Measurements from ENCODE around the gene FUT1.
"Not testable (repeated sequence)": the region's sequence is repeated elsewhere in the genome, so short reads cannot be mapped to it uniquely, and the experiment has no call there.

FUT1 gene

GRCh38 chr19:48740164-48740972 lies 12.1 kb downstream of the FUT1 start, which contains the start of gene RASIP1:
TSS of gene RASIP1 (minus strand) at chr19:48740610. CDS start at chr19:48740282, 328 bp downstream.
- no peak for DNase-seq

GRCh38 chr19:48739404-48740163 lies 12.9 kb downstream of the FUT1 start:
- DNase-seq: no peak

GRCh38 chr19:48738557-48739403 lies 13.7 kb downstream of the FUT1 start:
- peak; percentile 89 for DNase-seq

- no peak for DNase-seq
These were observed 15.0 kb downstream of the FUT1 start for GRCh38 chr19:48737360-48737998.

GRCh38 chr19:48735031-48735615 lies 17.3 kb downstream of the FUT1 start:
- peak; percentile 81 for DNase-seq

- no peak for DNase-seq
These were observed 17.8 kb downstream of the FUT1 start for GRCh38 chr19:48734625-48735024.

GRCh38 chr19:48731452-48731851 lies 21.0 kb downstream of the FUT1 start:
- DNase-seq: no peak

- no peak for DNase-seq
These were observed 23.4 kb downstream of the FUT1 start for GRCh38 chr19:48728911-48729664.

GRCh38 chr19:48726556-48726955 lies 25.9 kb downstream of the FUT1 start:
- no peak for DNase-seq

- peak; percentile 45 for DNase-seq
These were observed 27.4 kb downstream of the FUT1 start for GRCh38 chr19:48724796-48725753.

GRCh38 chr19:48722196-48722708 lies 30.2 kb downstream of the FUT1 start:
- DNase-seq: no peak

- DNase-seq: peak; percentile 99
These were observed 31.7 kb downstream of the FUT1 start for GRCh38 chr19:48720613-48721296.

- no peak for DNase-seq
These were observed 32.2 kb downstream of the FUT1 start for GRCh38 chr19:48720251-48720612.

- DNase-seq: no peak
These were observed 32.9 kb downstream of the FUT1 start, which contains the start of gene MAMSTR for GRCh38 chr19:48719263-48720171. TSS of gene MAMSTR (minus strand) at chr19:48719725. CDS start at chr19:48719031, 694 bp downstream.

- DNase-seq: no peak
These were observed 33.7 kb downstream of the FUT1 start for GRCh38 chr19:48718711-48719231.

- not testable (repeated sequence) for DNase-seq
These were observed 34.3 kb downstream of the FUT1 start for GRCh38 chr19:48718106-48718505.

- peak; percentile 63 for DNase-seq
These were observed 35.7 kb downstream of the FUT1 start for GRCh38 chr19:48716562-48717291.
